Mesendoderm (in vitro differentiated cells): Measurements from ENCODE around the gene TRPM3.

Source experiments
- DNase-seq: peaks from one replicate; pipeline ENCODE4 v3.0.0; 2013
- H2AK5ac ChIP-seq: 2 replicates; pipeline ENCODE4 v1.6.1; 2013; ENCODE audit warnings: low read length, inconsistent platforms
- H2BK120ac ChIP-seq: 2 replicates; pipeline ENCODE4 v1.6.1; 2013; ENCODE audit warnings: low read depth, mild to moderate bottlenecking, low read length, moderate library complexity, mixed read lengths
- H2BK15ac ChIP-seq: replicated peaks from 2 replicates; pipeline ENCODE4 v1.6.1; 2013; ENCODE audit warnings: low read depth, mild to moderate bottlenecking, moderate library complexity
- H2BK5ac ChIP-seq: 2 replicates; pipeline ENCODE4 v1.6.1; 2013; ENCODE audit warnings: low read length, inconsistent platforms
- H3K18ac ChIP-seq: 2 replicates; pipeline ENCODE4 v1.6.1; 2013; ENCODE audit warnings: mild to moderate bottlenecking, low read length, mixed read lengths
- H3K23ac ChIP-seq: one replicate; pipeline ENCODE4 v1.6.1; 2013; ENCODE audit warnings: low read length
- H3K27ac ChIP-seq: 2 replicates; pipeline ENCODE4 v1.5.1; 2013; ENCODE audit warnings: low read depth, mild to moderate bottlenecking, inconsistent platforms, low read length, moderate library complexity
- H3K27me3 ChIP-seq: 2 replicates; pipeline ENCODE4 v1.6.1; 2013; ENCODE audit warnings: low read length, control low read depth, mild to moderate bottlenecking, inconsistent platforms; ENCODE audit not compliant: insufficient read depth, poor library complexity
- H3K36me3 ChIP-seq: 2 replicates; pipeline ENCODE4 v1.6.1; 2013; ENCODE audit warnings: low read length, inconsistent platforms; ENCODE audit not compliant: control insufficient read depth, insufficient read depth
- H3K4ac ChIP-seq: one replicate; pipeline ENCODE4 v1.6.1; 2013; ENCODE audit warnings: low read depth, mild to moderate bottlenecking, low read length, moderate library complexity
- H3K4me1 ChIP-seq: 2 replicates; pipeline ENCODE4 v1.6.1; 2013; ENCODE audit warnings: low read depth, low read length, inconsistent platforms; ENCODE audit not compliant: control insufficient read depth
- H3K4me2 ChIP-seq: 2 replicates; pipeline ENCODE4 v1.6.1; 2013; ENCODE audit warnings: low read length
- H3K4me3 ChIP-seq: 2 replicates; pipeline ENCODE4 v1.5.1; 2013; ENCODE audit warnings: mild to moderate bottlenecking, low read length
- H3K56ac ChIP-seq: one replicate; pipeline ENCODE4 v1.6.1; 2013; ENCODE audit warnings: low read length
- H3K79me1 ChIP-seq: 2 replicates; pipeline ENCODE4 v1.6.1; 2013; ENCODE audit warnings: low read length, inconsistent platforms
- H3K79me2 ChIP-seq: 2 replicates; pipeline ENCODE4 v1.6.1; 2013; ENCODE audit warnings: mild to moderate bottlenecking, low read length; ENCODE audit not compliant: control insufficient read depth, insufficient read depth
- H3K9ac ChIP-seq: 2 replicates; pipeline ENCODE4 v1.6.1; 2013; ENCODE audit warnings: low read length, inconsistent platforms
- H4K5ac ChIP-seq: one replicate; pipeline ENCODE4 v1.6.1; 2013; ENCODE audit warnings: low read length
- H4K8ac ChIP-seq: one replicate; pipeline ENCODE4 v1.6.1; 2013; ENCODE audit warnings: low read depth, mild to moderate bottlenecking, control low read depth, low read length, moderate library complexity
- whole genome bisulfite sequencing: extraction: QIAGEN DNeasy Blood & Tissue Kit; methylation state at CpG from one replicate; pipeline ENCODE4 v1.1.7; 2013; ENCODE audit warnings: low lambda C conversion rate, missing lambda C conversion rate; ENCODE audit not compliant: insufficient coverage; ENCODE audit errors: extremely low coverage; 5-methylcytosine and 5-hydroxymethylcytosine counted together

Gene TRPM3

GRCh38 chr9:70921136-70921535 is 200.3 kb downstream of the TRPM3 start:
- no peak overlapping the region for H4K5ac ChIP-seq
- no peaks in the 10 kb centered on the region for H3K4me1 ChIP-seq
- no peak overlapping the region for H3K4me3 ChIP-seq
- no peak overlapping the region for H2BK5ac ChIP-seq
- H3K18ac ChIP-seq = no peak overlapping the region
- no peak overlapping the region for H2BK120ac ChIP-seq
- no CpG with 5 or more reads among the region's 1 CpG for WGBS
- no peaks in the 10 kb centered on the region for H3K79me1 ChIP-seq
- no peak overlapping the region for H4K8ac ChIP-seq
- H3K27ac ChIP-seq = no peak overlapping the region
- no peak overlapping the region for H3K23ac ChIP-seq
- no peaks in the 10 kb centered on the region for H3K36me3 ChIP-seq
- DNase-seq = peak; percentile 64
- no peak overlapping the region for H2AK5ac ChIP-seq
- H3K79me2 ChIP-seq = no peaks in the 10 kb centered on the region
- H3K4ac ChIP-seq = no peak overlapping the region
- H3K56ac ChIP-seq = no peak overlapping the region
- no peak overlapping the region for H3K4me2 ChIP-seq
- H3K27me3 ChIP-seq = no peaks in the 10 kb centered on the region
- no peak overlapping the region for H3K9ac ChIP-seq
- H2BK15ac ChIP-seq = no peak overlapping the region

- Histone ChIP-seq H3K27me3 (no peaks in the 10 kb centered on the region), H3K56ac (no peak overlapping the region), H3K4me3 (no peak overlapping the region), H3K23ac (no peak overlapping the region), H3K4me2 (no peak overlapping the region), H2BK120ac (no peak overlapping the region), H2BK5ac (no peak overlapping the region), H4K5ac (no peak overlapping the region), H3K18ac (no peak overlapping the region), H3K4me1 (no peaks in the 10 kb centered on the region), H2BK15ac (no peak overlapping the region), H3K27ac (no peak overlapping the region), H3K79me2 (no peaks in the 10 kb centered on the region), H3K79me1 (no peaks in the 10 kb centered on the region), H4K8ac (no peak overlapping the region), H3K9ac (no peak overlapping the region), H3K4ac (no peak overlapping the region), H3K36me3 (no peaks in the 10 kb centered on the region), H2AK5ac (no peak overlapping the region)
- no peak for DNase-seq
- WGBS = no CpG with 5 or more reads among the region's 7 CpGs
These were observed 204.1 kb downstream of the TRPM3 start for GRCh38 chr9:70917277-70917676.

GRCh38 chr9:70911791-70912190 is 209.6 kb downstream of the TRPM3 start:
- H3K4me2 ChIP-seq = no peak overlapping the region
- no peak overlapping the region for H3K4me3 ChIP-seq
- no peaks in the 10 kb centered on the region for H3K79me2 ChIP-seq
- no peaks in the 10 kb centered on the region for H3K4me1 ChIP-seq
- H3K9ac ChIP-seq = no peak overlapping the region
- no peak overlapping the region for H3K56ac ChIP-seq
- no peak overlapping the region for H2BK120ac ChIP-seq
- WGBS = no CpG with 5 or more reads among the region's 1 CpG
- no peak overlapping the region for H2BK5ac ChIP-seq
- no peaks in the 10 kb centered on the region for H3K36me3 ChIP-seq
- H3K18ac ChIP-seq = no peak overlapping the region
- H2AK5ac ChIP-seq = no peak overlapping the region
- H3K4ac ChIP-seq = no peak overlapping the region
- no peak overlapping the region for H4K8ac ChIP-seq
- no peaks in the 10 kb centered on the region for H3K79me1 ChIP-seq
- H4K5ac ChIP-seq = no peak overlapping the region
- H3K23ac ChIP-seq = no peak overlapping the region
- H3K27me3 ChIP-seq = no peaks in the 10 kb centered on the region
- no peak overlapping the region for H3K27ac ChIP-seq
- no peak for DNase-seq
- H2BK15ac ChIP-seq = no peak overlapping the region

- no peaks in the 10 kb centered on the region for H3K4me1 ChIP-seq
- H3K36me3 ChIP-seq = no peaks in the 10 kb centered on the region
- no peak overlapping the region for H3K23ac ChIP-seq
- no peak overlapping the region for H2AK5ac ChIP-seq
- H3K27me3 ChIP-seq = no peaks in the 10 kb centered on the region
- no peak overlapping the region for H4K8ac ChIP-seq
- WGBS = no CpG with 5 or more reads among the region's 2 CpGs
- no peak overlapping the region for H3K9ac ChIP-seq
- no peak overlapping the region for H3K56ac ChIP-seq
- H3K4me3 ChIP-seq = no peak overlapping the region
- H2BK5ac ChIP-seq = no peak overlapping the region
- no peaks in the 10 kb centered on the region for H3K79me2 ChIP-seq
- no peaks in the 10 kb centered on the region for H3K79me1 ChIP-seq
- H2BK120ac ChIP-seq = no peak overlapping the region
- H2BK15ac ChIP-seq = no peak overlapping the region
- no peak for DNase-seq
- H3K18ac ChIP-seq = no peak overlapping the region
- no peak overlapping the region for H3K4ac ChIP-seq
- H3K4me2 ChIP-seq = no peak overlapping the region
- no peak overlapping the region for H3K27ac ChIP-seq
- H4K5ac ChIP-seq = no peak overlapping the region
These were observed 210.8 kb downstream of the TRPM3 start for GRCh38 chr9:70910598-70910997.

DNA sequence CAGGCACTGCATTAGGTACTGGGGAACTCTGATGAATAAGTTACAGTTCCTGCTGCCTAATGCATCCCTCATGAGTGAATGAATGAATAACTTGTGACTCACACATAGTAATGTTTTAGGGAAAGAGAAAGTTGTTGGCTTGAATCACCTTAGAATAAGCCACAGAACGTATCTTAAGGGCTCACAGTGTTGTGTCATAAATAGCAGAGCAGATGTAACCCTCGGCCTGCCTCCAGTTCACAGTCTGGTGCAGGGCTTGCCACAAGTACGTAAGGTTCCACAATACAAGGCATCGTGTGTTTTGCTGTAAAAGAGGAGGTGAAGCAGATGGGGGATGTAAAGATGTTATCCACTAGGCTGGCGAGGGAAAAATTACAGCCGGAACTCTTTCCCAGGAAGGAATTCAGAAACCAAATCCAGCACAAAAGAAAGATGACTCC is 218.7 kb downstream of the TRPM3 start:
- no peak overlapping the region for H2AK5ac ChIP-seq
- no peaks in the 10 kb centered on the region for H3K27me3 ChIP-seq
- H2BK5ac ChIP-seq = no peak overlapping the region
- H3K4ac ChIP-seq = no peak overlapping the region
- H3K27ac ChIP-seq = no peak overlapping the region
- H3K4me3 ChIP-seq = no peak overlapping the region
- no peak overlapping the region for H2BK15ac ChIP-seq
- DNase-seq = peak; percentile 20
- H4K8ac ChIP-seq = no peak overlapping the region
- no CpG with 5 or more reads among the region's 6 CpGs for WGBS
- H2BK120ac ChIP-seq = no peak overlapping the region
- H3K4me1 ChIP-seq = no peaks in the 10 kb centered on the region
- no peak overlapping the region for H3K4me2 ChIP-seq
- H3K36me3 ChIP-seq = no peaks in the 10 kb centered on the region
- no peak overlapping the region for H3K23ac ChIP-seq
- H3K79me1 ChIP-seq = no peaks in the 10 kb centered on the region
- no peak overlapping the region for H4K5ac ChIP-seq
- no peak overlapping the region for H3K18ac ChIP-seq
- no peak overlapping the region for H3K56ac ChIP-seq
- H3K79me2 ChIP-seq = no peaks in the 10 kb centered on the region
- no peak overlapping the region for H3K9ac ChIP-seq

GRCh38 chr9:70902171-70902570 is 219.2 kb downstream of the TRPM3 start:
- no peaks in the 10 kb centered on the region for H3K79me1 ChIP-seq
- no peak overlapping the region for H3K4me3 ChIP-seq
- no peak overlapping the region for H2BK5ac ChIP-seq
- no peaks in the 10 kb centered on the region for H3K36me3 ChIP-seq
- no peak overlapping the region for H3K56ac ChIP-seq
- H3K27me3 ChIP-seq = no peaks in the 10 kb centered on the region
- no peak overlapping the region for H4K8ac ChIP-seq
- H2BK15ac ChIP-seq = no peak overlapping the region
- H3K9ac ChIP-seq = no peak overlapping the region
- no peaks in the 10 kb centered on the region for H3K4me1 ChIP-seq
- no peaks in the 10 kb centered on the region for H3K79me2 ChIP-seq
- DNase-seq = no peak
- no peak overlapping the region for H2BK120ac ChIP-seq
- H3K23ac ChIP-seq = no peak overlapping the region
- no peak overlapping the region for H4K5ac ChIP-seq
- H3K18ac ChIP-seq = no peak overlapping the region
- H3K4ac ChIP-seq = no peak overlapping the region
- H2AK5ac ChIP-seq = no peak overlapping the region
- no peak overlapping the region for H3K27ac ChIP-seq
- H3K4me2 ChIP-seq = no peak overlapping the region
- no CpG with 5 or more reads among the region's 1 CpG for WGBS
